NCI-H526 (cell line): ENCODE measurements around the gene SLC13A2.
A peak's percentile ranks its signal among the peaks of the same experiment; 100 is the strongest.

ENCODE experiments used
- DNase-seq, 2 experiments: peaks; one replicate each; lab custom pipeline; 2025; lab: John Stamatoyannopoulos, UW

SLC13A2 gene

DNA sequence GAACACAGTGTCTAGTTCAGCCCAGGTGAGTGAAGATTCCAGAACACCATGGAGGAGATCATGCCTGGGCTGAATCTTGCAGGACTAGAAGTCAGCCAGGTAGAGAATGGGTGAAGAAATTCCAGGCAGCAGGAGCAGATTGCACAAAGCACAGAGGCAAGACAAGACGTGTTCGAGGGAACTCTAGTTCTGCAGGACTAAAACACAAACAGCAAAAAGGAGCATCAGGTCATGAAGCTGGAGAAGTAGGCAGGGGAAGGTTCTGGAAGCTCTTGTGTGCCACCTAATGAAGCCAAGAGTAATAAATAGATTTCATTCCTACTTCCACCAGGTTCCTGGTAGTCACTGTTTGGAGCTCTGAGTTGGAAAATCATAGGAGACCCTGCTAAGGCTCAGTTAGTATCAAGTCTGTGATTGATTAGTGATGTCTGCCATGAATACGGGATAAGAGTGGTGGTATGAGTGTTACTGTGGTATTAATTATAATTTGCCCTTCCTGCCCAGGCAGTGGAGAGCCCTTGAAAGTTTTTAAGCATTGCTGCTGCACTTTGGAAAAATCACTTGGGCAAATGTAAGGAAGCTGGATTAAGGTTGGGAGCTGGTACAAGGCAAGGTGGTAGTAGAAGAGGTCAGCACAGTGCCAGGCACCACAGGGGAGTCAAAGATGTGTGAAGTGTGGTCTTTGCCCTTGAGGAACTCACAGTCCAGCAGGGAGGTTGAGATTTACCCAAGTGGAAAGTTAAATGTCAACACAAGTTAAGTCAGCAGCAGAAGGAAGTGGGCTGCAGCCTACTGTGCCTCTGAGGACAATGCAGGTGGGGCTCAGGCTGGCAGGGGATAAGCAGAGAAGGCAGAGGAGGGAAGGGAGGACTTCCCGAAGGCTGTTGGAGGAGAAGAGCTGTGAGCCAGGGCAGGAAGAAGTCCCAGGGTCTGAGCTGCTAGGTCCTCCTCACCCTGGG is 19.2 kb downstream of the SLC13A2 start:
- no peak for DNase-seq

DNA sequence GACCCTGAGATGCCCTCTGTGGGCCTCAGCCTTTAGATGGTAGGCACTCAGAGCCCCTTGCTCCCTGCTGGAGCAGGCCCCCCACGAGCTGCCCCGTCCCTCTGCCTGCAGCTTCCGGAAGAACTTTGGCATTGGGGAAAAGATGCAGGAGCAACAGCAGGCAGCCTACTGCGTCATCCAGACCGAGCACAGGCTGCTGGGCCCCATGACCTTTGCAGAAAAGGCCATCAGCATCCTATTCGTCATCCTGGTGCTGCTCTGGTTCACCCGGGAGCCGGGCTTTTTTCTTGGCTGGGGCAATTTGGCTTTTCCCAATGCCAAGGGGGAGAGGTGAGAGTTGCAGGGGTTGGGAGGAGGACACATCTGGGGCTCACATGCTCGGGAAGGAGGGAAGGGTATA is 20.0 kb downstream of the SLC13A2 start:
- DNase-seq: no peak

GRCh38 chr17:28494445-28495188 is 21.2 kb downstream of the SLC13A2 start:
- DNase-seq: peak; percentile 55 to 93

DNA sequence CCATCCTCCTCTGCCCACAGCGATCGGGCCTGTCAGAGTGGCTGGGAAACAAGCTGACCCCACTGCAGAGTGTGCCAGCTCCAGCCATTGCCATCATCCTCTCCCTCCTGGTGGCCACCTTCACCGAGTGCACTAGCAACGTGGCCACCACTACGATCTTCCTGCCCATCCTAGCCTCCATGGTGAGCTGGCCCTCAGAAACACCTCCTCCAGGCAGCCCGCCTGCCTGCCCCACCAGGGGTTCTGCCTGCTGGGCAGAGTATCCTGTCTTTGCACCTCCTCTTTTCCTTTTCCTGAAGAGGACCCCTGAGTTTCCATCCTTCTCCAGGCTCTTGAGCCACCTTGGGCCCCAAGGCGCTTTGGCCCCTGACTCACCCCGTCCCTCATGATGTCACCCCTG is 22.2 kb downstream of the SLC13A2 start:
- DNase-seq: no peak

DNA sequence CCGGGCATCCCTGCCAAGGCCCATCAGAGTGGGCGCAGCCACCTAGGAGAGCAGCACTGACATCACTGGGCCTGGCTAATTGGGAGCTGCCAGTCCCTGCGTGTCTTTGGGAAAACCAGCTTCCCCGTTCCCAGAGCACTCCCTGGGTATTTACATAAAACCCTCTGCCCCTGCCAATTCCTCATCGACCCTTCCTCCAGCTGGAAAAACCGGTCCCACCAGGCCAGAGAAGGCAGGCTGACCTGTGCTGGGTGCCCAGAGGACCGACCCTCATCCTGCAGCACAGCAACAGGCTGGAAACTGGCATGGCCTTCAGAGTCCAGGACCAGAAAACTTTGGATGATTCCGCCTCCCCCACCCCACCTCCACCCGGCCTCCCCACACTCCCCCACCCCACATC is 24.5 kb downstream of the SLC13A2 start:
- peak; percentile 82 to 95 for DNase-seq

DNA sequence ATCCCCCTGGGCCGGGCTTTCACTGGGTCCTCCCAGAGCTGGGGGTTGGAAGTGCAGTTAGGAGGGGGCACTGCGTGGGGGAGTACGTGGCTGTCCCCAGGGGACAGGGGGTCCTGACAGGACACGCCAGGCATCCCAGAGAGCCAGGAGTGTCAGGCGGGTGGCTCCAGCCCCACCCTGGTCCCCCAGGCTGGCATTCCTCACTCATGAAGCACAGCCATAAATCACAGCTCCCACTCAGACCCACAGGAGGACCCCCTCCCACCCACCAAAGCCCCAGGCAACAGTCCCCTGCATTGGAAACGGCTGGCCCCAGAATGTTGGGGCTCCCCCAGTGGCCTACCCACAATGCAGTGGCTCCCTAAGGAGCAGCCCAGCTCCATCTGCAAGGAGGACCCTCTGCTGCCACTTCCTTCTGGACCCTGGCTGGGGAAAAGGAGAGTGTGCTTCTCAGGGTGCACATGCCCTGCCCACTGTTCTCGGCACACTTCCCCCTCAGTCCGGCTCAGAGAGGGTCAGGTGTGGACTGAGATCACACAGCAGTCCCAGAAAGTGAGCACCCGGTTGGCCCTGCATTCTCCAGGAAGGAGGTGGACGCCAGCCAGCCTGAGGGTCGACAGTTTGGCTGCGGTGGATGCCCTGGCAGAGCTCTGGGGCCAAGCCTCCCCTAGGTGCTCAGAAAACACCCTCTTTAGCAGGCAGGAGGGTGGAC is 25.4 kb downstream of the SLC13A2 start:
- no peak for DNase-seq

GRCh38 chr17:28499364-28499664 is 25.9 kb downstream of the SLC13A2 start:
- DNase-seq: peak in 1 of 2 experiments; percentile 55

GRCh38 chr17:28499684-28500357 is 26.4 kb downstream of the SLC13A2 start:
- no peak for DNase-seq

DNA sequence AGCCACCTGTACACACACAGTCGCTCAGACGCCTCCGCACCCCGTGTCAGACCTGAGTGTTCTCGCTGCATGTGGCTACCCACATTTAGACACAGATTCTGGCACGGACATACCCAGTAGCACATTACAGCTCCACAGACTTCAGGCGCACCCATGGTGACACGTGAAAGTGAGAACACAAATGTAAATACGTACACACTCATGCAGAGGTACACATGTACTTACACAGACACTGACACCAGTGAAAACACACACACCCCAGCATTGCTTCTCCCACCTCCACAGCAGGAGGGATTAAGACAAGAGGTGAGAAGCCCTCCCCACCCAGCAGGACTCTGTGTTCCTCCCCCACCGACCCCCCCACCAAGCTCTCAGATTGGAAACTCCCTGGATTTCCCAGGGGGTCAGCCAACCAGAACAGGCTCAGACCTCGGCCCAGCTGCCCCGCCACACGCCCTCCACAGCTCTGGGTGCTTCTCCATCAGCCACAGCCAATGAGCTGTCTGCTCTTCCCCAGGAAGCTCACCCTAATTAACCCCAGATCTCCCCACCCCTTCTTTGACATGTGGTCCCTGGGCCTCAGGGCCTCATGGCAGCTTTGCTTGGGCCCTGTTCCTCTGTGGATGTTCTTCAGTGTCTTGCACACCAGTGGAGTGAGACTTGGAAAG is 27.4 kb downstream of the SLC13A2 start:
- peak in 1 of 2 experiments; percentile 33 for DNase-seq

DNA sequence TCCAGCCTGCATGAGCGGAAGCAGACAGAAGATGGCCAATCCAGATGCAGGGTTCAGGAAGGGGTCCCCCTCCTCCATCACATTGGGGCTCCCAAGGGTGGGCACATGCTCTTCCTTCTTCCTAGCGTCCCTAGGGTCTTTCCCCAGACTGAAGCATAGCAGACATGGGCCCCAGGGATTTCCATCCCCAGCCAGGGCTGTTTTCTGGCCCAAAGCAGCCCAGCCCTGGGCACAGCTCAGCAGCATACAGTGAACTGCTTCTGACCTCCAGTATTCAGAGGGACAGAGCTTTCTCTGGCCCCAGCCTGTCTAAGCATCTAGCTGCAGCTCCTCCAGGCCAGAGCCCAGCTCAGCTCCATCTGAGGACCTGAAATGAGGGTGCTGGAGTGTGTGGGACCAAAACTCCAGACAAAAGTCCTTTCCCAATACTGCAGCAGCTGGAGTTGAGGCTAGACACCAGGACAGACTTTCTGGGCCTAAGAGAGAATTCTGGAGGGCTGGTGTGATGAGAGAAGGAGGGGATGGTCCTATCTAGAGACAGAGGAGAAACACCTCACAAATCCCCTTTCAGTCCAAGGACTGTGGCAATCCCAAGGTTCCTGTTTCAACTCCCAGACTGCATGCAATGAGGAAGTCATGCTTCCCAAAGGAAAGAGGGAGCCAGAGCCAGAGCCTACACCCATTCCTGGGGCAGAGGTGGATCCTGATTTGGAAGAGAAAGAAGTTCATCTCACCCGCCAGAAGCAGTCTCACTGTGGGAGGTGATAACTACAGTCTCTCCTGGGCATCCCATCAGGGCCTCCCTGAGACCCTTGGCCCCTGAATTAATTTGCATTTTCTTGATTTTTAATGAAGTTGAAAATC is 28.2 kb downstream of the SLC13A2 start:
- DNase-seq: no peak

DNA sequence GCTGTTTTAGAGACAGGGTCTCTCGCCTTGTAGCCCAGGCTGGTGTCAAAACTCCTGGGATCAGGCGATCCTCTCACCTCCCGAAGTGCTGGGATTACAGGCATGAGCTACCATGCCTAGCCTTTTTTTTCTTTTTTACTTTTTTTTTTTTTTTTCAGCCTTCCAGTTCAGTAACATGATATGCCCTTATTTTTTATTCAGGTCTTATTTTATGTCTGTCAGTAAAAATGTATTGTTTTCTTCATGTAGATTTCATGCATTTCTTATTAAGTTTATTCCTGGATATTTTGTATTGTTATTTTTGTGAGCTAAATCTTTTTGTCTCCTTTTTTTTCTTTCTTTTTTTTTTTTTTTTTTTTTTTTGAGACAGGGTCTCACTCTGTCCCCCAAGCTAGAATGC is 30.0 kb downstream of the SLC13A2 start:
- no peak for DNase-seq

GRCh38 chr17:28505986-28506665 is 32.7 kb downstream of the SLC13A2 start, which contains the start of gene FOXN1:
FOXN1 (plus strand) TSS chr17:28506348; CDS start chr17:28523970, 17,622 bp downstream.
- DNase-seq: no peak

DNA sequence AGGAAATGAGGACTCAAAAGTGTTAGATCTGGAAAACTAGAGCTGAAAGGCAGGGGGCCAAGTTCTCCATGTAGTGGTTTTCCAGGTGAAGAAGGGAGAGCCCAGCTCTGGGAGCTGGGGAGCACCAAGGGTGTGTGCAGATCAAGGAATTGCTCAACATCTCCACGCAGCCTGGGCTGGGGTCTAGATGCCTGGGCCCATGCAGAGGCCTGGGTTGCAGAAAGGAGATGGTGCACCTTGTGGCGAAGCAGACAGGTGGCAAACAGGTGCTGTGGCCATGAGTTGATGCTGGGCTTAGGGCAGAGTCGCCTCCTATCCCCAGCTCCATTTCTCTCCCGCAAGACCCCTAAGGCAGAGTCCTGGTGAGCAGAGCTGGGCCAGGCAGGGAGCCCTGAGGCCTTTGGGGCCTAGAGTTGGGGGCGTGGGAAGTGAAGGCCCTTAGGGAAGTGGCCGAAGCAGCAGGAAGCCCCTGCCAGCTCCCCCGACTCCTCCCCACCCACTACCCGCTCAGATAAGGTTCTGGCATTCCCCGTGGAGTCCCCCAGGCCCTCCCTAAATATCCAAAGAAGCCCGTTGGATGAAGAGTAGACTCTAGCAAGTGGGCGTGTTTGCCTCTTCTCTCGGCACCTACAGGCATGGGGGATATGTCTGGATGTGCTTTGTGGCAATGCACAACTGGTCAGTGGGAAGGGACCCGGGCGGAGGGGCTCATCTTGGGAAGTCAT is 33.5 kb downstream of the SLC13A2 start:
- no peak for DNase-seq

GRCh38 chr17:28507567-28508203 is 34.2 kb downstream of the SLC13A2 start:
- peak in 1 of 2 experiments; percentile 52 for DNase-seq

DNA sequence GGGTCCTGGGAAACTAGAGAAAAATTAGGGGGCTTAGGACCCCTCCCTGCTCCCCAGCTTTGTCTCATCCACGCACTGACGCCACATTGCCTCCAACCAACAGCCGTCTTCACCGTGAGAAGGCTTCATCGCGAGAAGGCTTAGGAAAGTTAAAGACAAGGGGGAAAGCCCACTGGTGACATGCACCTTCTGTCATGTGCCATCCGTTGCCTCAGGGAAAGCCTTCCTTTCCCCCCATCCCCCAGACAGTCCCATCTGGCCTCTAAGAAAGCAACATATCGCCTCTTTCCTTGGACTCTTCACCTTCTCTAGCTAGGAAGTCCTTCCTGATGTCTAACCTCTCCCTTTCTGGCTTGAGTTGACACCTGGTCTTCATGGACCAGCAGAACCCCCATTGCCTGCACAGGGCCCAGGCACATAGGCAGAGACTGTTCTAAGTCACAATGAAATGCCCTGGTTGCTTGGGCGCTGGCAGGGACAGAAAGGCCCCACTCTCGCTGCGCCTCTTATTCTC is 34.8 kb downstream of the SLC13A2 start:
- DNase-seq: no peak

DNA sequence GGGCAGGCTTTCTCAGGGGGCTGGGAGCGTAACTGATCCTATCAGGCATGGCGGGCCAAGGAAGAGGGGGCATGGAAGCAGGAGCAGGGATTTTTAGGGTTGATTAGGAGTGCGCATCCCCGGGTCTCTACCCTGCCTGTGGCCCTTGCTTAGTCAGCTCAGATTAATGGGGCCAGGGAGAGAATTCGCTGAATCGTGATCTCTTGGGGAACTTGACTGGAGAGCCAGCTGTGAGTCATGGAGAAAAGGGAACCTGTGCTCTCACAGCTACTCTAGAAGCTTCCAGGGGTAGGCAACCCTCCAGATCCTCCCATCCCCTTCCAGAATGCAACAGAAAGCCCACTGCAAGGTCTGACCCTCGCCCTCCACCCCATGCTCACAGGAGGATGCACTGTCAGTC is 36.3 kb downstream of the SLC13A2 start:
- no peak for DNase-seq

GRCh38 chr17:28511858-28512461 is 38.5 kb downstream of the SLC13A2 start:
- no peak for DNase-seq

- DNase-seq: no peak
These were observed 40.0 kb downstream of the SLC13A2 start for GRCh38 chr17:28513476-28513875.
